H1 (cell line): ENCODE data around the gene HMGB3. TPM values are rescaled to one million over a fixed set of nuclear protein-coding genes. Genes with fewer than 3 reads are reported as not detected.

Experiments
- CTCF ChIA-PET: fragments of 300-600 bp; sonication (Branson Sonifier 250); formaldehyde crosslinking; loops from one replicate; lab custom pipeline; 2021; ENCODE audit not compliant: partially characterized antibody; lab: Charles Lee
- POLR2A ChIA-PET: fragments of 300-600 bp; sonication (Branson Sonifier 250); formaldehyde crosslinking; loops from one replicate; lab custom pipeline; 2021; ENCODE audit warnings: inconsistent platforms; ENCODE audit not compliant: partially characterized antibody; lab: Charles Lee
- DNase-seq, 2 experiments: peaks; one replicate each; pipeline versions ENCODE4 v3.0.0 to v3.0.0-alpha.2; 2010 to 2022; ENCODE audit warnings: low spot score in 2 of 2, low read depth in 1 of 2, mixed read lengths in 1 of 2
- FAIRE-seq: peaks from 2 replicates; lab custom pipeline; 2011; peaks lifted over from hg19 to GRCh38; lab: Jason Lieb, UNC
- H2AFZ ChIP-seq: 2 replicates; pipeline ENCODE4 v1.8.1; 2012; ENCODE audit warnings: low read length, inconsistent platforms
- H2AK5ac ChIP-seq: 2 replicates; pipeline ENCODE4 v1.6.1; 2013; ENCODE audit warnings: low read depth, low read length
- H2BK120ac ChIP-seq: replicated peaks from 2 replicates; pipeline ENCODE3; 2013; ENCODE audit warnings: low read depth, low read length, inconsistent platforms
- H2BK12ac ChIP-seq: 2 replicates; pipeline ENCODE4 v1.6.1; 2013; ENCODE audit warnings: low read depth, low read length
- H2BK15ac ChIP-seq: 2 replicates; pipeline ENCODE4 v1.6.1; 2013; ENCODE audit warnings: low read length
- H2BK20ac ChIP-seq: 2 replicates; pipeline ENCODE4 v1.6.1; 2013; ENCODE audit warnings: low read length
- H2BK5ac ChIP-seq: 2 replicates; pipeline ENCODE4 v1.6.1; 2013; ENCODE audit warnings: low read depth, low read length
- H3K14ac ChIP-seq: 2 replicates; pipeline ENCODE4 v1.6.1; 2013; ENCODE audit warnings: inconsistent platforms; ENCODE audit not compliant: insufficient read length
- H3K18ac ChIP-seq: 2 replicates; pipeline ENCODE4 v1.6.1; 2013; ENCODE audit warnings: low read length; ENCODE audit errors: extremely low read depth
- H3K23ac ChIP-seq: 2 replicates; pipeline ENCODE4 v1.6.1; 2013; ENCODE audit warnings: inconsistent platforms; ENCODE audit not compliant: insufficient read length
- H3K23me2 ChIP-seq: 2 replicates; pipeline ENCODE4 v1.6.1; 2013; ENCODE audit warnings: low read depth, low read length
- H3K27ac ChIP-seq: 2 replicates; pipeline ENCODE4 v1.6.1; 2011; ENCODE audit warnings: low read depth, low read length, inconsistent platforms
- H3K27me3 ChIP-seq, 4 experiments: replicated peaks in 1 of 4; 1 replicate in 1 of 4; 2 replicates in 3 of 4; pipeline versions ENCODE4 v1.6.1 to v1.8.1; 2011 to 2013; ENCODE audit warnings: low read length in 3 of 4, mild to moderate bottlenecking in 3 of 4, inconsistent platforms in 2 of 4, mixed read lengths in 2 of 4, moderate library complexity in 1 of 4; ENCODE audit not compliant: control insufficient read depth in 3 of 4, insufficient read depth in 3 of 4; ENCODE audit errors: extremely low read depth in 1 of 4
- H3K36me3 ChIP-seq, 4 experiments: 2 replicates each; pipeline versions ENCODE4 v1.6.1 to v1.8.1; 2011 to 2013; ENCODE audit warnings: mild to moderate bottlenecking in 4 of 4, low read length in 3 of 4, moderate library complexity in 2 of 4, control low read depth in 1 of 4, inconsistent platforms in 1 of 4; ENCODE audit not compliant: insufficient read depth in 4 of 4, control insufficient read depth in 2 of 4
- H3K4ac ChIP-seq: replicated peaks from 2 replicates; pipeline ENCODE3; 2013; ENCODE audit warnings: low read length, low read depth, mixed read lengths, inconsistent platforms; ENCODE audit not compliant: insufficient read length
- H3K4me1 ChIP-seq, 4 experiments: replicated peaks in 1 of 4; 1 replicate in 1 of 4; 2 replicates in 3 of 4; pipeline versions ENCODE4 v1.6.1 to v1.8.1; 2011 to 2013; ENCODE audit warnings: low read length in 3 of 4, inconsistent platforms in 2 of 4, mixed read lengths in 1 of 4; ENCODE audit not compliant: insufficient read depth in 4 of 4, control insufficient read depth in 3 of 4
- H3K4me2 ChIP-seq, 2 experiments: 2 replicates each; pipeline versions ENCODE4 v1.6.1 to v1.8.1; 2011 to 2013; ENCODE audit warnings: low read depth in 2 of 2, low read length in 2 of 2, control low read depth in 1 of 2, inconsistent platforms in 1 of 2, mild to moderate bottlenecking in 1 of 2; ENCODE audit not compliant: insufficient read depth in 1 of 2
- H3K4me3 ChIP-seq, 4 experiments: fragments of 200-600, 300-600 bp in 1 of 4; sonication (generic), shearing (Covaris generic), sonication (Bioruptor Twin) in 1 of 4; 2 replicates each; pipeline versions ENCODE4 v1.5.1 to v1.8.1; 2011 to 2016; ENCODE audit warnings: low read length in 4 of 4, low read depth in 3 of 4, control low read depth in 2 of 4, inconsistent platforms in 2 of 4, mild to moderate bottlenecking in 2 of 4, mixed read lengths in 1 of 4, moderate library complexity in 1 of 4; ENCODE audit not compliant: insufficient read depth in 2 of 4; ENCODE audit errors: extremely low read depth in 1 of 4
- H3K56ac ChIP-seq: replicated peaks from 2 replicates; pipeline ENCODE3; 2013; ENCODE audit warnings: low read depth, mild to moderate bottlenecking, mixed read lengths, low read length, inconsistent platforms; ENCODE audit not compliant: insufficient read length
- H3K79me1 ChIP-seq: 2 replicates; pipeline ENCODE4 v1.6.1; 2013; ENCODE audit warnings: low read depth, low read length, control low read depth
- H3K79me2 ChIP-seq, 2 experiments: 2 replicates each; pipeline versions ENCODE4 v1.6.1 to v1.8.1; 2012 to 2013; ENCODE audit warnings: low read length in 2 of 2, mild to moderate bottlenecking in 2 of 2, inconsistent platforms in 1 of 2; ENCODE audit not compliant: insufficient read depth in 2 of 2, control insufficient read depth in 1 of 2
- H3K9ac ChIP-seq, 4 experiments: replicated peaks in 1 of 4; 1 replicate in 1 of 4; 2 replicates in 3 of 4; pipeline versions ENCODE4 v1.6.1 to v1.8.1; 2011 to 2013; ENCODE audit warnings: low read depth in 3 of 4, low read length in 3 of 4, control low read depth in 2 of 4, mild to moderate bottlenecking in 2 of 4, moderate library complexity in 2 of 4, inconsistent platforms in 1 of 4; ENCODE audit errors: extremely low read depth in 1 of 4
- H3K9me3 ChIP-seq, 2 experiments: 2 replicates each; pipeline versions ENCODE4 v1.6.1 to v1.8.1; 2012 to 2013; ENCODE audit warnings: mild to moderate bottlenecking in 2 of 2, moderate library complexity in 2 of 2, control low read depth in 1 of 2, inconsistent platforms in 1 of 2, low read depth in 1 of 2, low read length in 1 of 2, mixed read lengths in 1 of 2; ENCODE audit not compliant: insufficient read depth in 2 of 2
- H4K20me1 ChIP-seq, 2 experiments: replicated peaks in 1 of 2; 2 replicates each; pipeline versions ENCODE3 to v1.8.1; 2011 to 2013; ENCODE audit warnings: inconsistent platforms in 2 of 2, low read length in 2 of 2, mild to moderate bottlenecking in 1 of 2; ENCODE audit not compliant: insufficient read depth in 2 of 2, control insufficient read depth in 1 of 2
- H4K5ac ChIP-seq: 2 replicates; pipeline ENCODE4 v1.6.1; 2013; ENCODE audit warnings: low read length, low read depth, mixed read lengths, inconsistent platforms; ENCODE audit not compliant: insufficient read length
- H4K8ac ChIP-seq: 2 replicates; pipeline ENCODE4 v1.8.0; 2013; ENCODE audit warnings: mild to moderate bottlenecking, moderate library complexity, low read length, inconsistent platforms; ENCODE audit not compliant: insufficient read depth; ENCODE audit errors: extremely low read depth
- H4K91ac ChIP-seq: replicated peaks from 2 replicates; pipeline ENCODE3; 2013; ENCODE audit warnings: low read length, mixed read lengths, inconsistent platforms; ENCODE audit not compliant: insufficient read length
- BCL11A ChIP-seq, 2 experiments: IDR thresholded peaks; one replicate each; pipeline ENCODE4 v1.6.1; 2011; ENCODE audit warnings: low read depth in 2 of 2, low read length in 2 of 2, mild to moderate bottlenecking in 2 of 2
- GTF2F1 ChIP-seq: IDR thresholded peaks from 2 replicates; pipeline ENCODE4 v1.6.1; 2012; ENCODE audit warnings: low read depth, low read length, improper control_type of control experiment, borderline replicate concordance
- JUN ChIP-seq: IDR thresholded peaks from 2 replicates; pipeline ENCODE4 v1.6.1; 2011; ENCODE audit warnings: low read depth, mild to moderate bottlenecking, improper control_type of control experiment, low read length
- PHF8 ChIP-seq: fragments of 200-600 bp; sonication (generic); conservative IDR thresholded peaks from 2 replicates; pipeline ENCODE4 v1.7.1; 2012; ENCODE audit warnings: low read depth, mild to moderate bottlenecking, inconsistent platforms, low read length, moderate library complexity
- RFX5 ChIP-seq: IDR thresholded peaks from 2 replicates; pipeline ENCODE4 v1.6.1; 2011; ENCODE audit warnings: low read depth, low read length, improper control_type of control experiment, borderline replicate concordance
- SIRT6 ChIP-seq: IDR thresholded peaks from one replicate; pipeline ENCODE4 v1.7.1; 2012; ENCODE audit warnings: low read length, inconsistent platforms
- TAF1 ChIP-seq: IDR thresholded peaks from 2 replicates; pipeline ENCODE4 v1.6.1; 2011; ENCODE audit warnings: mild to moderate bottlenecking, low read depth, low read length
- TAF7 ChIP-seq: optimal IDR thresholded peaks from 2 replicates; pipeline ENCODE3; 2011; ENCODE audit warnings: low read depth, mild to moderate bottlenecking, inconsistent platforms, low read length, moderate library complexity, borderline replicate concordance
- TBP ChIP-seq: IDR thresholded peaks from 2 replicates; pipeline ENCODE4 v1.6.1; 2011; ENCODE audit warnings: low read depth, low read length, improper control_type of control experiment
- WGBS, 2 experiments: shearing (Covaris generic) in 1 of 2; methylation state at CpG; one replicate each; pipeline versions ENCODE4 v1.1.6 to v1.1.7; 2013 to 2015; ENCODE audit warnings: low lambda C conversion rate in 2 of 2, mixed read lengths in 2 of 2, inconsistent platforms in 1 of 2, low coverage in 1 of 2, missing lambda C conversion rate in 1 of 2; ENCODE audit not compliant: insufficient replicate concordance in 2 of 2, insufficient coverage in 1 of 2, insufficient read length in 1 of 2; ENCODE audit errors: extremely low coverage in 1 of 2, missing lambda C conversion rate in 1 of 2; 5-methylcytosine and 5-hydroxymethylcytosine counted together
- polyA plus RNA-seq, 7 experiments: library from polyadenylated mRNA; depleted of rRNA in 3 of 7; stranded (reverse) in 5 of 7; unstranded in 2 of 7; fragments of >200 nt in 5 of 7; fragments of 200-250 nt in 2 of 7; gene quantifications; 1 replicate in 5 of 7; 2 replicates in 1 of 7; 4 replicates in 1 of 7; pipeline versions ENCODE4 v1.2.1 to v1.2.3, GENCODE V29; 2011 to 2013; ENCODE audit warnings: missing spikeins in 2 of 7, mixed read lengths in 2 of 7
- total RNA-seq: library from RNA; stranded (reverse); fragmentation: NEBNext Ultra II Directional; extraction: Animal tissue kit (Norgen Biotek cat#: 25700); gene quantifications from 2 replicates; pipeline ENCODE4 v1.2.1, GENCODE V29; 2021
- TF ChIP-seq, protein P1 (sequence below): IDR thresholded peaks from 2 replicates; pipeline ENCODE4 v1.6.1; 2011; ENCODE audit warnings: low read length, improper control_type of control experiment
- TF ChIP-seq, protein P2 (sequence below), 3 experiments: IDR thresholded peaks; 1 replicate in 2 of 3; 2 replicates in 1 of 3; pipeline versions ENCODE4 v1.5.1 to v1.6.1; 2011; ENCODE audit warnings: low read length in 3 of 3, mild to moderate bottlenecking in 3 of 3, inconsistent platforms in 2 of 3, low read depth in 1 of 3, moderate library complexity in 1 of 3; ENCODE audit not compliant: insufficient read depth in 1 of 3; ENCODE audit errors: control extremely low read depth in 1 of 3

Gene HMGB3
- total and polyA plus RNA-seq, 2 of the 8 experiments (the other 6 are each of a cell fraction or from before 2014, with no cell fraction given), result 55.8 to 346 TPM

DNA sequence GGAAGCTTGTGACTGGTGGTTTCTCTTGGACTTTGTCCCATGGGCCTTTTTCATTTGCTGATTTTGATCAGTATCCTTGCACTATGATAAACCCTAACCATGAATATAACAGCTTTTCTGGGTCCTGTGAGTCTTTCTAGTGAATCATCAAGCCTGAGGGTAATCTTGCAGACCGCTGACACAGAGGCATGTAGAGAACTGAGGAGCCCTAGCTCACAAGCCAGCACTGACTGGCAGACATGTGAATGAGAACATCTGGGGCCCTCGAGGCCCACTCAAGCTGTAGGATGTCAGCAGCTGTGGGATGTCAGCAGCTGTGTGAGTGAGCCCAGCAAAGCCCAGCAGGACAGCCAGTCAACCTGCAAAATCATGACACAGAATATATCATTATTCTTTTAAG is 36.7 kb downstream of the HMGB3 start:
- Histone ChIP-seq H3K23me2 (no peaks in the 10 kb centered on the region), H3K79me2 (no peaks in the 10 kb centered on the region), H3K36me3 (no peaks in the 10 kb centered on the region), H3K4ac (no peak overlapping the region), H4K20me1 (no peaks in the 10 kb centered on the region), H3K4me2 (no peak overlapping the region), H3K56ac (no peak overlapping the region), H2BK20ac (no peak overlapping the region), H2BK5ac (no peak overlapping the region), H2BK12ac (no peak overlapping the region), H3K79me1 (no peaks in the 10 kb centered on the region), H2BK15ac (no peak overlapping the region), H3K27me3 (no peaks in the 10 kb centered on the region), H3K9me3 (no peaks in the 10 kb centered on the region; a peak in 1 of 4 replicates), H3K18ac (no peak overlapping the region), H4K5ac (no peak overlapping the region), H4K91ac (no peak overlapping the region), H2AK5ac (no peak overlapping the region), H2AFZ (no peak overlapping the region), H3K14ac (no peak overlapping the region), H3K23ac (no peak overlapping the region), H2BK120ac (no peak overlapping the region), H4K8ac (no peak overlapping the region), H3K4me1 (no peaks in the 10 kb centered on the region), H3K27ac (no peak overlapping the region), H3K9ac (no peak overlapping the region), H3K4me3 (no peak overlapping the region)
- CTCF ChIA-PET, result interaction anchor here (1.7 kb wide), 1 partner anchor 10 kb away, joined by 4 read pairs; no protein-coding TSS in a partner anchor
- 100% methylated on average over 2 of the region's 2 CpGs; no CpG with 5 or more reads in 1 of the 2 experiments for WGBS, 2 experiments
- no peak for DNase-seq
- no peak for FAIRE-seq
- POLR2A ChIA-PET, result no interaction called here
- TF ChIP-seq BCL11A (IDR thresholded peaks at IDR 0.05; ENCODE audit: low read depth in 2 of 2, low read length in 2 of 2), result no peak
- no peak for TF ChIP-seq JUN
- TF ChIP-seq TAF7, result no peak
- TF ChIP-seq PHF8, result no peak
- TF ChIP-seq RFX5, result no peak
- TF ChIP-seq TAF1, result no peak
- TF ChIP-seq SIRT6, result no peak
- TF ChIP-seq TBP, result no peak
- TF ChIP-seq, protein P1, sequence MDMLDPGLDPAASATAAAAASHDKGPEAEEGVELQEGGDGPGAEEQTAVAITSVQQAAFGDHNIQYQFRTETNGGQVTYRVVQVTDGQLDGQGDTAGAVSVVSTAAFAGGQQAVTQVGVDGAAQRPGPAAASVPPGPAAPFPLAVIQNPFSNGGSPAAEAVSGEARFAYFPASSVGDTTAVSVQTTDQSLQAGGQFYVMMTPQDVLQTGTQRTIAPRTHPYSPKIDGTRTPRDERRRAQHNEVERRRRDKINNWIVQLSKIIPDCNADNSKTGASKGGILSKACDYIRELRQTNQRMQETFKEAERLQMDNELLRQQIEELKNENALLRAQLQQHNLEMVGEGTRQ, result no peak
- TF ChIP-seq, protein P2, sequence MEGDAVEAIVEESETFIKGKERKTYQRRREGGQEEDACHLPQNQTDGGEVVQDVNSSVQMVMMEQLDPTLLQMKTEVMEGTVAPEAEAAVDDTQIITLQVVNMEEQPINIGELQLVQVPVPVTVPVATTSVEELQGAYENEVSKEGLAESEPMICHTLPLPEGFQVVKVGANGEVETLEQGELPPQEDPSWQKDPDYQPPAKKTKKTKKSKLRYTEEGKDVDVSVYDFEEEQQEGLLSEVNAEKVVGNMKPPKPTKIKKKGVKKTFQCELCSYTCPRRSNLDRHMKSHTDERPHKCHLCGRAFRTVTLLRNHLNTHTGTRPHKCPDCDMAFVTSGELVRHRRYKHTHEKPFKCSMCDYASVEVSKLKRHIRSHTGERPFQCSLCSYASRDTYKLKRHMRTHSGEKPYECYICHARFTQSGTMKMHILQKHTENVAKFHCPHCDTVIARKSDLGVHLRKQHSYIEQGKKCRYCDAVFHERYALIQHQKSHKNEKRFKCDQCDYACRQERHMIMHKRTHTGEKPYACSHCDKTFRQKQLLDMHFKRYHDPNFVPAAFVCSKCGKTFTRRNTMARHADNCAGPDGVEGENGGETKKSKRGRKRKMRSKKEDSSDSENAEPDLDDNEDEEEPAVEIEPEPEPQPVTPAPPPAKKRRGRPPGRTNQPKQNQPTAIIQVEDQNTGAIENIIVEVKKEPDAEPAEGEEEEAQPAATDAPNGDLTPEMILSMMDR (IDR thresholded peaks at IDR 0.05; ENCODE audit: control extremely low read depth in 1 of 3, insufficient read depth in 1 of 3, low read depth in 1 of 3, low read length in 3 of 3), result no peak
- TF ChIP-seq GTF2F1, result no peak
